Endothelial cell (in vitro differentiated cells): ENCODE data around the gene MTHFSD. TPM values are rescaled to one million over a fixed set of nuclear protein-coding genes. Genes with fewer than 3 reads are reported as not detected.

Experiments
- DNase-seq: peaks from one replicate; pipeline ENCODE4 v3.0.0; 2021; ENCODE audit warnings: low spot score
- H3K27ac Mint-ChIP-seq: one replicate; pipeline ENCODE4 v1.8.0; 2021; ENCODE audit warnings: mixed read lengths, inconsistent platforms; ENCODE audit not compliant: unreplicated experiment
- H3K27me3 Mint-ChIP-seq: one replicate; pipeline ENCODE4 v1.8.0; 2021; ENCODE audit warnings: mild to moderate bottlenecking, moderate library complexity, mixed read lengths, inconsistent platforms; ENCODE audit not compliant: unreplicated experiment
- H3K36me3 Mint-ChIP-seq: one replicate; pipeline ENCODE4 v1.8.0; 2021; ENCODE audit warnings: mild to moderate bottlenecking, low read depth, mixed read lengths, inconsistent platforms; ENCODE audit not compliant: unreplicated experiment
- H3K4me1 Mint-ChIP-seq: one replicate; pipeline ENCODE4 v1.8.0; 2021; ENCODE audit warnings: mild to moderate bottlenecking, mixed read lengths, inconsistent platforms; ENCODE audit not compliant: unreplicated experiment
- H3K4me3 Mint-ChIP-seq: one replicate; pipeline ENCODE4 v1.8.0; 2021; ENCODE audit warnings: mild to moderate bottlenecking, mixed read lengths, inconsistent platforms; ENCODE audit not compliant: unreplicated experiment
- H3K9me3 Mint-ChIP-seq: one replicate; pipeline ENCODE4 v1.8.0; 2021; ENCODE audit warnings: mixed read lengths, inconsistent platforms; ENCODE audit not compliant: unreplicated experiment
- CTCF ChIP-seq: fragments of 200-600 bp; sonication (generic); IDR thresholded peaks from one replicate; pipeline ENCODE4 v1.5.0; 2021; ENCODE audit warnings: antibody characterized with exemption; ENCODE audit not compliant: unreplicated experiment
- total RNA-seq: library from RNA; stranded (reverse); fragmentation: NEBNext Ultra II Directional; extraction: Animal tissue kit (Norgen Biotek cat#: 25700); gene quantifications from one replicate; pipeline ENCODE4 v1.2.1, GENCODE V29; 2021; ENCODE audit not compliant: unreplicated experiment

The MTHFSD gene
- total RNA-seq, 1 donor from 2014 or later: 30.6 TPM

- no peak for DNase-seq
- H3K9me3 Mint-ChIP-seq: no peaks in the 10 kb centered on the region
- no peak overlapping the region for H3K4me3 Mint-ChIP-seq
- H3K4me1 Mint-ChIP-seq: peaks cover 2% of the 10 kb centered on the region
- no peak for TF ChIP-seq CTCF
- H3K27me3 Mint-ChIP-seq: peaks cover 20% of the 10 kb centered on the region
- H3K36me3 Mint-ChIP-seq: no peaks in the 10 kb centered on the region
- H3K27ac Mint-ChIP-seq: no peak overlapping the region
Observed at GRCh38 chr16:86519007-86519648, 35.9 kb downstream of the MTHFSD start.

- H3K36me3 Mint-ChIP-seq: no peaks in the 10 kb centered on the region
- peaks cover 27% of the 10 kb centered on the region for H3K27me3 Mint-ChIP-seq
- H3K27ac Mint-ChIP-seq: no peak overlapping the region
- peak; percentile 54 for TF ChIP-seq CTCF
- no peak overlapping the region for H3K4me3 Mint-ChIP-seq
- peaks cover 7% of the 10 kb centered on the region for H3K4me1 Mint-ChIP-seq
- no peaks in the 10 kb centered on the region for H3K9me3 Mint-ChIP-seq
- DNase-seq: peak; percentile 80
Observed at GRCh38 chr16:86517652-86518258, 37.3 kb downstream of the MTHFSD start.

DNA sequence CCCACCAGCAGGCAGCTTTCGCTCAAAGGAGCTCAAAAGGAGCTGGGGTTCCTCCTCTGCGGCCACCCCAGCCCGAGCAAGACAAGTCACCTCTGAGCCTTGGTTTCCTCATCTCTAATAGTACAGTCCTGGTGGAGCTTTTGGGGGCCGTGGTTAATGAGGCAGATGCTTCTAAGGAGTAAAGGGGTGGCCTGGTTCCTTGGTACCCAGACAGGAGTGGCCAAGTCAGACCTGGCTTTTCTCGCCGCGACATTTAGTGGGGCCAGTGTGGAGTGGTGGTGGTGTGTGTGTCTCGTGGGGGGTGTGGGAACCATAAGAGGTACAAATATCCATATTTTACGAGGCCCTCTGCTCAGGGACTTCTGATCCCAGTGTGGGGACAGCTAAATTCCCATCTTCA lies 38.0 kb downstream of the MTHFSD start:
- no peak overlapping the region for H3K4me3 Mint-ChIP-seq
- no peaks in the 10 kb centered on the region for H3K36me3 Mint-ChIP-seq
- peaks cover 7% of the 10 kb centered on the region for H3K4me1 Mint-ChIP-seq
- TF ChIP-seq CTCF: no peak
- no peak overlapping the region for H3K27ac Mint-ChIP-seq
- peaks cover 29% of the 10 kb centered on the region for H3K27me3 Mint-ChIP-seq
- no peak for DNase-seq
- H3K9me3 Mint-ChIP-seq: no peaks in the 10 kb centered on the region

GRCh38 chr16:86516623-86517003 lies 38.4 kb downstream of the MTHFSD start:
- Mint-ChIP-seq H3K9me3 (no peaks in the 10 kb centered on the region), H3K27ac (no peak overlapping the region), H3K4me3 (no peak overlapping the region), H3K27me3 (peaks cover 28% of the 10 kb centered on the region), H3K4me1 (peaks cover 8% of the 10 kb centered on the region), H3K36me3 (no peaks in the 10 kb centered on the region)
- no peak for TF ChIP-seq CTCF
- DNase-seq: no peak

GRCh38 chr16:86515777-86516622 lies 39.0 kb downstream of the MTHFSD start:
- H3K27ac Mint-ChIP-seq: no peak overlapping the region
- H3K27me3 Mint-ChIP-seq: peaks cover 26% of the 10 kb centered on the region
- no peak for TF ChIP-seq CTCF
- no peaks in the 10 kb centered on the region for H3K9me3 Mint-ChIP-seq
- DNase-seq: no peak
- no peaks in the 10 kb centered on the region for H3K36me3 Mint-ChIP-seq
- H3K4me3 Mint-ChIP-seq: no peak overlapping the region
- H3K4me1 Mint-ChIP-seq: peaks cover 9% of the 10 kb centered on the region
